ENCODE results near the gene TNNI3K.

DNA sequence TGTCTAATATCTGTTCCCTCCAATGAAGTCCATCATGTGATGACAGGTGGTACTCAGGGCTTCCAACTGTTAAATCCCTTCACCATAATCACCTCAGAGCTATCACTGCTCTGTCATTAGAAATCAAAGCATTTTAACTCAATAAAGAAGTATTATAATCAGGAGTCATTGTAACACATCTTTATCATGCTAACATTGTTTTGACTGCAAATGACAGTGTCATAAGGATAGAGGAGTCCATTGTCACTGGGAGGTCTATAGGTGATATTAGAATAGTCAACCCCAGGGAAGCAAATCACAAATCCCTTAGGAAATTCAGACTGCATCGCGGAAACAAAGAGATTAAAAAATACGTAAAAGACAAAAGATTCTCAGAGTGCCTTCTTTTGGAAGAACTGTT is 246.4 kb downstream of the TNNI3K start:
- TF ChIP-seq POLR2AphosphoS5 (IDR thresholded peaks at IDR 0.05; ENCODE audit: low read depth, low read length) (no peak), EZH2phosphoT487 (IDR thresholded peaks at IDR 0.05; ENCODE audit: borderline replicate concordance) (no peak), POLR2A (IDR thresholded peaks at IDR 0.05; ENCODE audit: borderline replicate concordance, extremely low read depth, insufficient read depth, insufficient read length) (no peak)
- TF ChIP-seq, protein P1, sequence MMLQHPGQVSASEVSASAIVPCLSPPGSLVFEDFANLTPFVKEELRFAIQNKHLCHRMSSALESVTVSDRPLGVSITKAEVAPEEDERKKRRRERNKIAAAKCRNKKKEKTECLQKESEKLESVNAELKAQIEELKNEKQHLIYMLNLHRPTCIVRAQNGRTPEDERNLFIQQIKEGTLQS (IDR thresholded peaks at IDR 0.05) = no peak
